Measurements from ENCODE around the gene LYZL6. TPM values are rescaled to one million over a fixed set of nuclear protein-coding genes. Genes with fewer than 3 reads are reported as not detected.
A peak's percentile ranks its signal among the peaks of the same experiment; 100 is the strongest.

Gene LYZL6
- total RNA-seq, 1 donor from 2014 or later: not detected

GRCh38 chr17:35892091-35893035, 51.1 kb downstream of the LYZL6 start:
- no peak overlapping the region for H3K4me3 Mint-ChIP-seq
- TF ChIP-seq CTCF (IDR thresholded peaks at IDR 0.05; ENCODE audit: unreplicated experiment): no peak
- no peaks in the 10 kb centered on the region for H3K9me3 Mint-ChIP-seq
- H3K27ac Mint-ChIP-seq: peak overlapping the region; percentile 67
- DNase-seq (ENCODE audit: low spot score in 2 of 2, unreplicated experiment in 2 of 2): no peak
- H3K36me3 Mint-ChIP-seq: no peaks in the 10 kb centered on the region
- H3K4me1 Mint-ChIP-seq: peaks cover 31% of the 10 kb centered on the region
- no peaks in the 10 kb centered on the region for H3K27me3 Mint-ChIP-seq (ENCODE audit: low read depth)

- Mint-ChIP-seq H3K36me3 (no peaks in the 10 kb centered on the region), H3K9me3 (no peaks in the 10 kb centered on the region), H3K4me3 (no peak overlapping the region), H3K27me3 (ENCODE audit: low read depth) (no peaks in the 10 kb centered on the region), H3K27ac (peak overlapping the region; percentile 71), H3K4me1 (peaks cover 31% of the 10 kb centered on the region)
- no peak for DNase-seq (ENCODE audit: low spot score in 2 of 2, unreplicated experiment in 2 of 2)
- TF ChIP-seq CTCF (IDR thresholded peaks at IDR 0.05; ENCODE audit: unreplicated experiment): no peak
Observed at GRCh38 chr17:35891269-35891668, 52.2 kb downstream of the LYZL6 start.

- H3K27me3 Mint-ChIP-seq (ENCODE audit: low read depth): no peaks in the 10 kb centered on the region
- no peaks in the 10 kb centered on the region for H3K36me3 Mint-ChIP-seq
- peaks cover 31% of the 10 kb centered on the region for H3K4me1 Mint-ChIP-seq
- no peak for DNase-seq (ENCODE audit: low spot score in 2 of 2, unreplicated experiment in 2 of 2)
- no peaks in the 10 kb centered on the region for H3K9me3 Mint-ChIP-seq
- TF ChIP-seq CTCF (IDR thresholded peaks at IDR 0.05; ENCODE audit: unreplicated experiment): no peak
- peak overlapping the region; percentile 71 for H3K27ac Mint-ChIP-seq
- H3K4me3 Mint-ChIP-seq: no peak overlapping the region
Observed at GRCh38 chr17:35890774-35891155, 52.7 kb downstream of the LYZL6 start.

- Mint-ChIP-seq H3K27ac (peak overlapping the region; percentile 97), H3K4me3 (peak overlapping the region; percentile 18)
- DNase-seq (ENCODE audit: low spot score in 2 of 2, unreplicated experiment in 2 of 2): peak; percentile 58 to 72
Observed at GRCh38 chr17:35889818-35890773, 53.4 kb downstream of the LYZL6 start.

More at GRCh38 chr17:35889818-35890773, 53.4 kb downstream of the LYZL6 start:
- Mint-ChIP-seq H3K36me3 (no peaks in the 10 kb centered on the region), H3K9me3 (no peaks in the 10 kb centered on the region), H3K27me3 (ENCODE audit: low read depth) (no peaks in the 10 kb centered on the region), H3K4me1 (peaks cover 31% of the 10 kb centered on the region)
- no peak for TF ChIP-seq CTCF (IDR thresholded peaks at IDR 0.05; ENCODE audit: unreplicated experiment)
